HG02981 (cell line): ENCODE results near the gene ID2.

ENCODE experiments used
- ATAC-seq: cut with Tn5 transposase; IDR thresholded peaks from one replicate; pipeline ENCODE4 v1.9.1; 2021; ENCODE audit warnings: mild to moderate bottlenecking, moderate library complexity; ENCODE audit not compliant: unreplicated experiment

Gene ID2

GRCh38 chr2:8667896-8668512, 13.9 kb upstream of the ID2 start:
- ATAC-seq = no peak

- no peak for ATAC-seq
These were observed 12.6 kb upstream of the ID2 start for GRCh38 chr2:8669157-8669817.

- ATAC-seq = no peak
These were observed 11.3 kb upstream of the ID2 start for GRCh38 chr2:8670580-8670979.

- ATAC-seq = no peak
These were observed 10.7 kb upstream of the ID2 start for GRCh38 chr2:8671176-8671575.

- no peak for ATAC-seq
These were observed 10.1 kb upstream of the ID2 start for GRCh38 chr2:8671802-8672201.

GRCh38 chr2:8672940-8673339, 8.9 kb upstream of the ID2 start:
- ATAC-seq = no peak

GRCh38 chr2:8673381-8673780, 8.5 kb upstream of the ID2 start:
- ATAC-seq = no peak

GRCh38 chr2:8674420-8675009, 7.3 kb upstream of the ID2 start:
- no peak for ATAC-seq

GRCh38 chr2:8675543-8675942, 6.3 kb upstream of the ID2 start:
- ATAC-seq = no peak

- no peak for ATAC-seq
These were observed 5.5 kb upstream of the ID2 start for GRCh38 chr2:8676191-8676920.

- no peak for ATAC-seq
These were observed 4.8 kb upstream of the ID2 start for GRCh38 chr2:8676921-8677645.

- no peak for ATAC-seq
These were observed 3.9 kb upstream of the ID2 start for GRCh38 chr2:8677646-8678592.

GRCh38 chr2:8678731-8679566, 2.9 kb upstream of the ID2 start:
- ATAC-seq = peak; percentile 61

- ATAC-seq = no peak
These were observed 2.4 kb upstream of the ID2 start for GRCh38 chr2:8679567-8679826.

- ATAC-seq = no peak
These were observed 1.8 kb upstream of the ID2 start for GRCh38 chr2:8679827-8680731.

- ATAC-seq = no peak
These were observed 765 bp upstream of the ID2 start for GRCh38 chr2:8680822-8681760.
